Activated CD8-positive, alpha-beta memory T cell treated with anti-CD3 and anti-CD28 coated beads for 24 hours (primary cell): ENCODE data around the gene RALGDS.

Experiments
- DNase-seq: peaks from one replicate; pipeline ENCODE4 v3.0.0-alpha.2; 2020

The RALGDS gene

DNA sequence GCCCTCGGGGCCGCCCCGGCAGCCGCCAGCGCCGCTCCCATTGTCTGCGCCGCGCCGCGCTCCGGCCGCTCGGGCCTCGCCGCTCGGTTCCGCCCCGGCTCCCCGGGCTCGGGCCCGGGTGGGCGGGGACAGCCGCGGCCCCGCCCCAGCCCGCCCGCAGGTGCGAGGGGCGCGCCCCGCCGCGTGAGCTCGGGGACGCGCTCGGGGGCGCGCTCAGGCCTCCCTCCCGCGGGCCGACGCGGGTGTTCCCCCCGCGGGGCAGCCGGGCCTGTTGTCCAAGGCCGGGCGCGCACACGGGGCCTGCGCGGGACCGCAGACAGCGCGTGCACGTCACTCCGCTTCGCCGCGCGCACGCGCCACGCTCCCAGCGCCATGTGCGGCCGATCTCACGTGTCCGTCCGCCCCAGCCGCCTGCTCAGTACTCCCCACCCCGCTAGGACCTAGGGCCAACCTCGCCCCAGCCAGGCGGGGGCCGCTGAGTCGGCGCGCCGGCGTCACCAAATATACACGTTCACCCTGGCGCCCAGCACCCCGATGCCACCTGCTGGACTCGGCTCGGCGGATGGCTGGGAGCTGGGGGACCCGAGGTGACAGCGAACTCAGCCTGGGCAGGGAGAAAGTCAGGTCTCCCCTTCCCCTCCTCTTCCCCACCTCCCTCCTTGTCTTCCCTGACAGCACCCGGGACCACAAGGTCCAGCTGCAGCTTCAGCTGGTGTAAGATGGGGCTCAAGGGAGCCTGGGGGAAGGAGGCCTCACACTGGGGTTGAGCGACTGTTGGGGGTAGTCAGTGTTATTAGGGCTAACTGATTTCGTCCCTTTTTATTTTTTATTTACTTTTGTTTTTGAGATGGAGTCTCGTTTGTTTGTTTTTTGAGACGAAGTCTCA is 28.3 kb upstream of the RALGDS start:
- DNase-seq: peak; percentile 93

DNA sequence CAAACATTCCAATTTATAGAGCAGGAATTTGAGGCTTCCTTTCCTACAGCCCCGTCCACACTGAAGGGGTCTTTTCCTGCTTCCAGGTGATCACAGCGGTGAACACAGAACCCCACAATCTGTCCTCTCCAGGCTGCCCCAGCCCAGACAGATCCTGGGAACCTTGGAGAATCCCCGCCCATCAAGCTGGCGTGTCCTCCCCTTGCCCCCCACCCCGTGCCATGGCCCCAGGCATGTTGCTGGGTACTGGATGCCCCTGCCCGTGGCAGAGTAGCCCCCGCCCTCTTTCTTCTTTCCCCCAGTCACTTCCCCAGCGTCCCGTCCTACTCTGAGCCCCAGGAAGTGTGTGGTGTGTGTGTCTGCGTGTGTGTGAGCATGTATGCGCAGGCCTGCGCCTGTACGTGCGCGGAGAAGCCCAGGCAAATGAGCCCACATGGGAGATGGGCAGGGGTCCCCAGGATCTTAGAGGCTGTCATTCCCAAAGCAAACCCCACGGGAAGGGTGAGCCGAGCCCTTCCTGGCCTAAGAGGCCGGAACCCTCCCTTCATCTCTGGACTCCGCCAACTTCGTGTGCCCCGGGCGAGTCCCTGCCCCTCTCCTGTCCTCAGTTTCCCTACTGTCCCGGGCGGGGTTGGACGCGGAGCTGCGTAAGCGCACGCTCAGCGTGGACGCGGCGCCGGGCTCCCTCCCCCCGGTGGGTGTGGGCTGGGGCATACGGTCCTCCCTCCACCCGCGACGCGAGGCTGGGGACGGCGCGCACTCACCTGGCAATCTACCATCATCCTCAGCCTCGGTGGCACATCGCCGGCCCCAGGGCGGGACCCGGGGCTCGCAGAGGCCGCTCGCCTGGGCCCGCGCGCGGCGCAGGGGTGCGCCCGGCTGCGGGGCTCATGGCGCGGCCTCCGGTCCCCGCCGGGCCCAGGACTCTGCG is 27.4 kb upstream of the RALGDS start:
- peak; percentile 82 for DNase-seq

DNA sequence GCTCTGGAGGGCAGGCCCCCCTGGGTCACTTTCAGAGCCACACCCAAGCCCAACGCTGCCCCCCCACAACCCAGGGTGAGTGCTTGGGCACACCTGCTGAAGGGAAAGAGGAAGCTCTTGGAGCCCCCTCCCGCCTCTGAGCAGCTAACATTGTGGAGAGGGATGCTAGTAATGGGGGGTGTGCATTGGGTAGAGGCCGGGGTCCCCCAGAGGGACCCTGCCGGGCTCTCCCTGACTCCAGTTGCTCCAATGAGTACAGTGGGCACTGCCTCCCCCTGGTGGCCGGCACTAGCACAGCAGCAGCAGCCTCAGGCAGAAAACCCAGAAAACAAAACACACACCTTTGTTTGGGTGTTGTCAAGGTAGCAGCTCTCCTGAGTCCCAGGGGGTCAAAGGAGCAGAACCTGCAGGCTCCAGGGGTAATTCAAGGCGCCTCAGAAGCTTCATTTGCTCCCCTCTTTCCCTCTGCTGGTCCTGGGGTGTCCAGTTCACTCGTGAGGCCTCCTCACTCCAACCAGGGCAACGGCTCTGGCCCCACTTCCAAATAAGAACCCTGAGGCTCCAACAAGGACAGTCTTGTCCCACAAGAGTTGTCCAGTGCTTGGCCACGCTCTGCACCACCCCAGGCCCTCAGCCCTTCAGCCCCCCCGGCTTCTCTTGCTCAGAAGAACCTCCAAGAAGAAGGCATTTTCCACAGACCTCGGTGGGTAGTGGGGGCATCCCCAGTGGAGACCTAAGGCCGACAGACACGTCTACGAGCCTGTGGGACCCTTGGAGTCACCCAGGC is 26.6 kb upstream of the RALGDS start:
- DNase-seq: peak; percentile 92

DNA sequence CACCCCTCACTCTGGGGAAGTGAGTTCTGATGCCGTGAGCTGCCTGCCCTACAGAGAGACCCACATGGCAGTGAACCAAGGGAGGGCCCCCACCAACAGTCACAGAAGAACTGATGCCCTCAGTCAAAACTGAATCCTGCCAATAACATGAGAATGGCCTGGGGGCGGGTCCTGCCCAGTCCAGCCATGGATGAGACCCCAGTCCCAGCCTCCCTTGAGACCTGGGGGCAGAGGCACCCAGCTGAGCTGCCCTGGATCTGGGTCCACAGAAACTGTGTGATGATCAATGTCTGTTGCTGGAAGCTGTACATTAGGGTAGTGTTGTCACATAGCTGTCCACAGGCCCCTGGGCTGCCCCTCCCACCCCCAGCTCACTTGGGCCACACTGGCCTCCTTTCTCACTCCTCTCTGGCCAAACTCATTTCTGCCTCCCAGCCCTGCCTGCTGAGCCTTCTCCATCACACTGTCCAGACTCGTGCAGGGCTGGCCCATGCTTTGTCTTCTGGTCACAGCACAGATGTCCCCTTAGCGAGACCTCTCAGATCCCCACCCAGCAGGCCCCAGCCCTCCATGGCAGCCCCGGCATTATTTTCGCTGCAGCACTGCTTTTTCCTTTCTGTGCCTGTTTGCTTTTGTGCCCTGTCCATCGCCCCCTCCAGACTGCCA is 25.8 kb upstream of the RALGDS start:
- DNase-seq: no peak

DNA sequence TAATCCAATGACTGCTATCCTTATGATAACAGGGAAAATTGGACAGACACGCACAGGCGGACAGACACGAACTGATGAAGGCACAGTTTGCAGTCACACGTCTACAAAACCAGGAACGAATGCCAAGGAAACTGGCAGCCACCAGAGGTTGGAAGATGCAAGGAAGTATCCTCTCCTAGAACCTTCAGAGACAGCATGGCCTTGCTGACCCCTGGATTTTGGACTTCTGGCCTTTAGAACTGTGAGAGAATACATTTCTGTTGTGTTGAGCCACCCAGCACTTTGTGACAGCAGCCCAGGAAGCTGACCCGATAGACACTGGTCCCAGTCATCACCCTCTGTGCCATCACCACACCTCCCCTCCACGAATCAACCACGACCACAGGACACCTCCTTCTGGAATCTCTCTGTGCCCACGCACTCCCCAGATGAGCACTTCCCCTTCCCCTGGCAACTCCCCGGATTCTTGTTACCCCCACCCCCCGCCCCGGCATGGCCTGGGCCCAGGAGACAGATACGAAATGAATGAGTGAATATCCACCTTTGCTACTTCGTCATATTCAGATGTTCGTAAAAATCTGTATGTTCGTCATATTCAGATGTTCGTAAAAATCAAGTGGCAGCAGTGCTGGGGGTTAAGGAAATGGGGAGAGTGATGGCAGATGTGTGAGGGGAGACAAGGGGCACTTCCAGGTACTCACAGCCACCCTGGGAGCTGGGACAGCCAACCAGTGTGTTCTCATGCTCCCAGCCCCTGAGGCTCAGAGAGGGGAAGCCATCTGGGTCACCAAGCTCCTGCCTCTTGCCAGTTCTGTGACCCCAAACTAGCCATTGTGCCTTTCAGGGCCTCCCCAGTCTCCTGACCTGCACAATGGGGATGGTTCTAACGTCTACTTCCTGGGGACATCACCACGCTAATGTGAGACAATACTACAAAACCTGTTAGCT is 24.1 kb upstream of the RALGDS start:
- no peak for DNase-seq

DNA sequence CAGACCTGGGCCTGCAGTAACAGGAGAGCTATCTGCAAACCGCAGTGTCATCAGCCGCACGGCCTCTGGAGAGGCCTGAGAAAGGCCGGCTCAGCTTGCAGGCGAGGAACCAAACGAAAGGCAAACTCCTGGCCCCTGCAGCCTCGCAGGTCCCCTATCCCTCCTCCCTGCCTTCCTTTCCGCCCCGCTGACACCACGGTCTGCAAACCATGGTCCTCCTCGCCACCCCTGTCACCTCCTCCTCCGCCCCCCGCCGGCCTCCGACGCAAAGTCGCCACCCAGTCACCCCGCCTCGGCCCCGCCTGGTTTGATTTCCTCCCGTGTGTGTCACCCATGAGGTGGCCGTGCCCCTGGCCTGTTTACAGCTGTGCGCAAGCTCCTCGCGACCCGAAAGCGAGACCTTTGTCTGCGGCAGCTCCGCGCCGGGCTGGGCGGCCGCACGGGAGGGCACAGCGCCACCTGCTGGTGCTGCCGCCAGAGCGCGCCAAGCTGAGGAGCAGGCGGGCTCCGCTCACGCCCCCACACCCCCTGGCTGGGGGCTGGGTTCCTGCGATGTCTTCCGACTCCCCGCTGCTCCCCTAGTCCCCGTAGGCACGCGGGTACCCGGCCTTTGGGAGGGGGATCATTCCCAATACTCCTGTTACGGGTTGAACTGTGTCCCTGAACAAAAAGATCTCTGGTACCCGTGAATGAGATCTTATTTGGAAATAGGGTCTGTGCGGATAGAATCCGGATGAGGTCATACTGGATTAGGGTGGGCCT is 23.3 kb upstream of the RALGDS start:
- DNase-seq: peak; percentile 92

DNA sequence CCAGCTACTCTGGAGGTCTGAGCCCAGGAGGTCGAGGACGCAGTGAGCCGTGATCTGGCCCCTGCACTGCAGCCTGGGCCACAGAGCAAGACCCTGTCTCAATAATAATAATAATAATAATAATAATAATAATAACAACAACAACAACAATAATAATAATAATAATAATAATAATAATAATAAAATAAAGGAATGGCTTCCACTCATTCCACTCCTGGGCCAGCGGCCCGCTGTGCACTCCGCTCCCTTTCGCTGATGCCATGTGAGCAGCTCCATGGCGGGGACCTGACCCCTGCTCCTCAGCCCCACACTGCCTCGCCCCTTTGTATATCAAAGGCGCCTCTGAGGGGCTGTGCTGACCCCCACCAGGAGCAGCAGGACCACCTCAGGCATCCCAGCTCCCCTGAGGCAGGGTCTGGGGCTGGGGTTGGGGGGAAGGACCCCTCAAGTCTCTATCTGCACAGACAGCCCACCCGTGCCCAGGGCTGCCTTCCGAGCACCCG is 22.6 kb upstream of the RALGDS start:
- DNase-seq: no peak

DNA sequence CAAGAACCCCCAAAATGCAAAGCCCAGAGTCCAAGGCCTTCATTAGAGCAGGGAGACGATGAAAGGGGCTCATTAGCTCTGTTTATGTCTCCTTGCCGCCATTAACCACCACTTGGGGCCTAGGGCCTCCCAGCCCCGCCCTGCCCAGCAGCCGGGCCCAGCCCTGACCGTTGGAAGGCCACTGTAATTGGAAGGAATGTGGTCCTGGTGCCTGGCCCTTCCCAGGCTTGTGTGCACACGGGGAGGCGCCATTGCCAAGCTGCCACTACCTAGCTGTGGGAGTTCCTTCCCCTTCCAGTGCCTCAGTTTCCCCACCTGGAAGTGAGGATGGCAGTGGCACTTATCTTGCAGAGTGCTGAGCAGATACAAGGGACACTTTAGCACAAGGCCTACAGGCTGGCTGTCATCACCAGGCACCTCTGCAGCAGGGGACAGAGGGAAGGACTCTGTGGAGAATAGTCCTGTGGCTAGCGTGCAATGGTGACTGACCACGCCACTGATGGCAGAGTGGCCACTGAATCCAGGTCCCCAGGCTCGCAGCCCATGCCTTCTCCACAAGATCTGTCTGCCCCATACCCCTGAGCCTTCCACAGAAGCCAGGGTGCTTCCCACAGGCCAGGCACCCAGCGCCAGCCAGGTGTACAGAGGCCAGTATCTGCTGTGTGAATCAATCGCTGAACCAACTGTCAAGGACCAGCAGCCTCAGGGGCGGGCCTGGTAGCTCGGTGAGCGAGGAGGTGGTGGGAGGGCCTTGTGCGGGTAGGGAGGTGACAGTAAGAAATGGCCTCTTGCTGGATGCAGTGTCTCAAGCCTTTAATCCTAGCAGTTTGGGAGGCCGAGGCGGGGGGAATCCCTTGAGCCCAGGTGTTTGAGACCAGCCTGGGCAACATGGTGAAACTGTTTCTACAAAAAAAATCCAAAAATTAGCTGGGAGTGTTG is 21.9 kb upstream of the RALGDS start:
- DNase-seq: no peak

DNA sequence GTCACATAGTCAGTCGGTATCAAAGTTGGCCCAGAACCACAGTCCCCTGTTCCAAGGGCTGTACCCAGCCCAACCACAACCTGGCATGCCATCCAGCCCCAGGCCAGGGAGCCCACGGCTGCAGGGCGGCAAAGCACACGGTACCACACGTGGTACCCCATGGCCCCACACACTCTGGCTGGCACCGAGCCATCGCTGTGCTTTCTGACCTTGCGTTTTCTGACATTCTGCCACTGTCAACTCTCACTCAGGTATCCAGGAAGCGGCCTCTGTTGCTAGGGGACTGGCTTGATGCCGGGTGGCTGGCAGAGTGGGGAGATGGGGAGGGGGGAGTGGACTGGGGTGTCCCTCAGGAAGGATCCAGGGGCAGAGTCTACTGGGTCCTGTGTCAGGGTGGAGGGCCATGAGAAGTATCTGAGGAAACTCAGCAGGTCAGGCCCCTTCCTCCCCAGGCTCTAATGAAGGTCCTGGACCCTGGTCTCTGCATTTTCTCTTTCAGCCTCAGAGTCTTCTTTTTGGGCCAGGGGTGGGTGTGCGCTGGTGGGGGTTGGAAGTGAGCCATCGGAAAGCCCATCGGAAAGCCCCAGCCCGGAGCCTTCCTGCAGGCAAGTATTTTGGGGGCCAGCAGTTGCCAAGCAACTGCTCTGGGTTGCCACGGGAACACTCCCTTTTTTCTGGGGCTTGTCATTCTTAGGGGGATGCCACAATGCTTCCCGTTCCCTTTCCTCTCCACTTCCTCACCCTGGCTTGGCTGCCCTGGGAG is 21.0 kb upstream of the RALGDS start:
- DNase-seq: peak; percentile 79

DNA sequence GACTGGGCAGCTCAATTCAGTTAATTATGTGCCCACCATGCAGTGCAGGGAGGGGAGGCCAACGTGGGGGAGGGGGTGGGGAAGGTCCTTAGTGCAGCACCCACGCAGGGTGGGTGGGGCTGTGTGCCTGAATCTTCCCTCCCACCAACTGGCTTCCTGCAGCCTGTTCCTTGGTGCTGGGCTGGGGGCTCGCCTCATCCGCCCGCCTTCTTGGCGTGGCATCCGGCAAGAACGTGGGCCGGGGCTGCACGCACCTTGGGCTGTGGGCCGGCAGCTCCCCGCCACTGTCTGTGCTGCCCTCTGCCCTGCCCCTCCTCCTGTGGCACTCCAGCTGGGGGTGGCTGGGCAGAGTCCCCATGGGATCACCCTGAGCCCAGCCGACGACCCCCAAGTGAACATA is 19.6 kb upstream of the RALGDS start:
- no peak for DNase-seq

DNA sequence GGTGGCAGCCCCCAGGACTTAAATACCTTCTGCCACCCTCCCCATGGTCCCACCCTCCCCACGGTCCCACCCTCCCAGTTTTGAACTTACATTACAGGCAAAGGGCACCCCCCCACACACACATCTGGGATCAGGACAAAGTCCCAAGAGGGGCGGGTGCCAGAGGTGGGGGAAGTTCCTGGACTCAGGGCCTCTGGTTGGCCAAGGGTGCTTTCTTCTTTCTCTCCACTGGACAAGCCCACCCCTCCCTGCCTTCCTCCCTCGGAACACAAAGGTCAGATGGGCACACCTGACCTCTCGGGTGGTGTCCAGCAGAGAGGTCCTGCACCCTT is 19.1 kb upstream of the RALGDS start:
- no peak for DNase-seq

DNA sequence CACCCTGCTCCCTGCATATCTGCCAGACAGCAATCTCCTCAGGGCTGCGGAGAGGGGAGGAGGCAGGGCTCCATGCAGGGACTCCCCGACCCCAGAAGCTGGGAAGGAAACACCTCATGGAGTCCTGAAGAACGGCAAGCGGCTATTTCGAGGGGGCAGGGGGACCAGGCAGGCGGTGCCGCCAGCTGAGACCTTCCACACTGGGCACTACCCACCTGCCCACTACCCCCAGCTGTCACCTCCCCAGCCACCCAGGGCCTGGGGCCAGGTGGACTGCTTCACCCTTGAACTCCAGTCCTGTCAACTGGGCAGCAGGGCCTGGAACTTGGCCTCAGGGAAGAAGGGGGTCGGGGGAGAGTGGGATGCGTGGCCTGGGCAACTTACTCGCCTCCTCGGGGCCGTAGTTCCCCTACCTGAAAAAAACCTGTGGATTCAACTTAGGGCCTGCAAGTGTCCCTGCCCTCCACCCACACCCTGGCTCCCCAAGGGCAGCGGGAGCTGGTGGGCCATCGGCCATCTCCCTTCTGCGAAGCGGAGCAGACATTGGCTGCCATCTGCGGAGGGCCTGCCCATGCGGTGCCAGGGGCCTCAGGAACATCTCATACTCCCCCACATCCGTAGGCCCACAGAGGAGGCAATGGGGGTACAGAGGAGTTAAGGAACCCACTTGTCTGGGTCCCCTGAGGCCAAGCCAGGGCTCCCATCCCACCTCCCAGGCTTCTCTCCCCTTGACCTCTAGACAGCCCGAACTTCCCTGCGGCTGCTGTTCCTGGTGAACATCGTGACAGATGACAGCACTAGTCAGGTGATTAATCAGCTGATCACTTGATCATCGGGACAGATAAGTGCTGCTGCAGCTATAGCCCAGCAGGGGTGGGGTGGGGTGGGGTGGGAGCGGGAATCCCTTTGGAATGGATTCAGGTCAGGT is 18.5 kb upstream of the RALGDS start:
- no peak for DNase-seq

DNA sequence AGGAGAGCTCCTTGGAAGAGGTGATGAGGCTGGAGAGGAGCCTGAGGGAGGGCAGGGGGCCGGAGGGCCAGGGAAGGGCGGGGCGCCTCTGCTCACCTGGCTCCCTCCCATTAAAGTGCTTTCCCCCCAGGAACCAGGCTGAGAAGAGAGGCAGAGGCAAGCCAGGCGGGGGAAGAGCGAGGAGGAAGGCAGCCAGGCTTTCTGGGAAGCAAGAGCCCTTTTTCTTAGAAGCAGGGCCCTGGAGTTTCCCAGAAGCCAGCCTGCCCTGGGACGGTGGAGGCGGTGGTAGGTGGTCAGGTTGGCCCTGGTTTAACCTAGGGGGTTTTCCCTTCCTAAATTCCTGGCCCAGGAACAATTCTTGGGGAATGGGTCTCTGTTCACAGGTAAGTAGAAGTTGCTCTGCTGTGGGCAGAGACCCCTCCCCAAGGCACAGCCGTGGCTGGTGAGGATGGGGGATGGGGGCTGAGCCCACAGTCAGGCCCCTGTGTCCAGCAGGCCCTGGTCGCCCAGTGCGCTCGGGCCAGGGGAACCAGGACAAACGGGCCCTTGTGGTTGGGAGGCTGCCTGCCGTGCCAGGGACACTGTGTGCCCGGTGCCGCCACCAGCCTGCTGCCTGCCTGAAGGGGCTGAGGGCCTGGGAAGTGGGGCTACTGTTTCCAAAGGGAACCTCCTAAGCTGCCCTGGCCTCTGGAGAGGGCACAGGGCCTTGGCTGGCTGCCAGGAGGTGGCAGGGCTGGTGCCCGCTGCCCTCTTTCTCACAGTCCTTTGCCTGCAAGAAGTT is 16.6 kb upstream of the RALGDS start:
- DNase-seq: no peak

DNA sequence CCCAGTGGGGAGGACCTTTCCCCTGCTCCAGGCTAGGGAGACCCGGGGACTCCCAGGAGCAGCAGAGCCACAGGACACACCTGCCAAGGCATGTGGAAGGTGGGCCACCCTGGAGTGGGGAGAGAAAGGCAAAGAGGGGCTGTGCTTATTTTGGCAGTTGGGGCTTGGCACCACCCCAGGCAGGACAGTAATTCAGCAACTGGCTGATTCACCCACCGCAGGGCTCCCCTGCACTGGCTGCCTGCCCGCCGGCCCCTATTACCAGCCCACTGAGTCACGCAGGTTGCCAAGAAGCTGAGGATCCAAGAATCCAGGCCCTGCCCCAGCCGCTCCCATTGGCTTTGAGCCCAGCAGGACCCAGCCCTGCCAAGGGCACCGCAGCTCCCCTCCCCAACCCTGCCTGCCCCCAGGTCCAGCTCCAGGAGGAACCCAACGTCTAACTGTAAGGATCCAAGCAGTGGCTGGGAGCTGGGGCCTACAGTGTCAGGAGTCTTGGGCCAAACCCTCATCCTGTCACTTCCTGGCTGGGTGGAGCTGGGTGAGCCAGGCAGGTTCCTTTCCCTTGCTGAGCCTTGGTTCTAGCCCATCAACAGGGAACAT is 14.2 kb upstream of the RALGDS start:
- DNase-seq: peak; percentile 81

DNA sequence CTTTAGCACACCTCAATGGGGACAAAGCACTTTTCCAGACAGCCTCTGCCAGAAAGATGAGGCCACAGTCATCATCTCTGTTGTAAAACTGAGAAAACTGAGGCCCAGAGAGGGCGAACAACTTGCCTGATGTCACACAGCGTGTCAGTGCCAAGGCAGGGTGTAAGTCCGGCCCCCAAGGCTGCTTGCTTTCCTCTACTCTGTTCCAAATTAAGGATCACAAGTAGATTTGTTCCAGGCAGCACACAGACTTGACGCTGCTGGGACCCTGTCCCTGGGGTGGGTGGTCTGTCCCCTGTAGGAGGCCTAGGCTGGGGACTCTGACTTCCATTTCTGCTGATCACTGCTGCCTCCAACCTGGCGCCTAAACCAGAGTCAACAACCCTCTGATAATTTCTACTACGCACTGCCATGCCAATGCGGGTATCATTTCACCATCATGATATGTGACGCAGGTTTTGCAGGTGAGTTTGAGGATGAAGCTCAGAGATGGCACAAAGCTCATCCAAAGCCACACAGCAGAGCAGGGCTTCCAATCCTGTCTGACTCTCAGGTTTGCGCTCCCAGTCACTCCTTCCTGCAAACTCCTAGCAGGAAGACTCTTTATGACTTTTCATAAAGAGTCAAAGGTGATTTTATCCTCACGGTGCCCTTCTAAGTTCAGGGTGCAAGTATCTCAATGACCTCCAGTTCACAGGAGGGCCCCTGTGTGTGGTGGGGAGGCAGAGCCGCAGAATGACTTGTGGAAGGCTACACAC is 13.5 kb upstream of the RALGDS start:
- DNase-seq: no peak
